AG09309 (cell line): Measurements from ENCODE around the gene F2RL2.

Source experiments
- DNase-seq: peaks from one replicate; pipeline ENCODE4 v3.0.0-alpha.2; 2010; ENCODE audit warnings: low read depth
- H3K4me3 ChIP-seq: 2 replicates; pipeline ENCODE4 v1.5.1; 2011; ENCODE audit warnings: mild to moderate bottlenecking, low read depth, low read length, moderate library complexity; ENCODE audit not compliant: control insufficient read depth
- TF ChIP-seq, protein P1 (sequence below): IDR thresholded peaks from 2 replicates; pipeline ENCODE4 v1.5.1; 2011; ENCODE audit warnings: mild to moderate bottlenecking, low read depth, low read length, inconsistent platforms; ENCODE audit not compliant: insufficient read depth, control insufficient read depth; ENCODE audit errors: missing control alignments

F2RL2 gene

DNA sequence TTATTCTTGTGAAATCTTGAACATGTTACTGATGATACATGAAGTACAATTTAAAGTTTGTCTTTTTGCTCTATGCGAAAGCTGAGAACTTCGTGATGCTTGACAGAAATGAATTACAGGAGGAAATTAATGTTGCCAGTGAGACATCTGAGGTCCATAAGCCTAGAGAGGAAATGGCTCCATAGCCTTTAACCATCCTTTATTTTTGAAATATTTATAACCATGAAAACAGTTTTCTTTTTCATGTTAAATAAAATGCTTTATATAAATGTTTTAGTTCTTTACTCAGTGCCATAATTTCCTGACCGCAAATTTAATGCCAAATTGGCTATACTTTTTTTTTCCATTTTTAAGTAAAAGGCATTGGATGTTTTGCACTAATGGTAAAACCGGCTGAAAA is 29.1 kb downstream of the F2RL2 start:
- no peak for DNase-seq
- TF ChIP-seq, protein P1, sequence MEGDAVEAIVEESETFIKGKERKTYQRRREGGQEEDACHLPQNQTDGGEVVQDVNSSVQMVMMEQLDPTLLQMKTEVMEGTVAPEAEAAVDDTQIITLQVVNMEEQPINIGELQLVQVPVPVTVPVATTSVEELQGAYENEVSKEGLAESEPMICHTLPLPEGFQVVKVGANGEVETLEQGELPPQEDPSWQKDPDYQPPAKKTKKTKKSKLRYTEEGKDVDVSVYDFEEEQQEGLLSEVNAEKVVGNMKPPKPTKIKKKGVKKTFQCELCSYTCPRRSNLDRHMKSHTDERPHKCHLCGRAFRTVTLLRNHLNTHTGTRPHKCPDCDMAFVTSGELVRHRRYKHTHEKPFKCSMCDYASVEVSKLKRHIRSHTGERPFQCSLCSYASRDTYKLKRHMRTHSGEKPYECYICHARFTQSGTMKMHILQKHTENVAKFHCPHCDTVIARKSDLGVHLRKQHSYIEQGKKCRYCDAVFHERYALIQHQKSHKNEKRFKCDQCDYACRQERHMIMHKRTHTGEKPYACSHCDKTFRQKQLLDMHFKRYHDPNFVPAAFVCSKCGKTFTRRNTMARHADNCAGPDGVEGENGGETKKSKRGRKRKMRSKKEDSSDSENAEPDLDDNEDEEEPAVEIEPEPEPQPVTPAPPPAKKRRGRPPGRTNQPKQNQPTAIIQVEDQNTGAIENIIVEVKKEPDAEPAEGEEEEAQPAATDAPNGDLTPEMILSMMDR, result no peak
- H3K4me3 ChIP-seq, result no peak overlapping the region

DNA sequence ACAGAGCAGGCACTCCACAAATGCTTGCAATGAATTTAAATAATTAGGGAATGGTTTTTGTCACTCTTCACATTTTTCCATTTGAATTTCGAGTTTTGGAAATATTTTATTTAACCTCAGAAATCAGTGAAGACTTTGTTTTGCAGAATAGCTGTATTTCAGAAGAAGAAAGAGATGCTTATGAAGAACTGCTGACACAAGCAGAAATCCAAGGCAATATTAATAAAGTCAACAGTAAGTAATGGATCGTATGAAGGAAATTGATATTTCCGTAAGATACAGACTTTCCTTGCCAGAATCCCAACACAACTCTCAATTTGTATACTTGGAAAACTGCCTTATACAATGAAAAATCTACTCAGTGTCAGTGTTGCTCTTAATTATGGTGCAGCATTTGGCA is 30.5 kb downstream of the F2RL2 start:
- H3K4me3 ChIP-seq, result no peak overlapping the region
- TF ChIP-seq, protein P1, result no peak
- no peak for DNase-seq

DNA sequence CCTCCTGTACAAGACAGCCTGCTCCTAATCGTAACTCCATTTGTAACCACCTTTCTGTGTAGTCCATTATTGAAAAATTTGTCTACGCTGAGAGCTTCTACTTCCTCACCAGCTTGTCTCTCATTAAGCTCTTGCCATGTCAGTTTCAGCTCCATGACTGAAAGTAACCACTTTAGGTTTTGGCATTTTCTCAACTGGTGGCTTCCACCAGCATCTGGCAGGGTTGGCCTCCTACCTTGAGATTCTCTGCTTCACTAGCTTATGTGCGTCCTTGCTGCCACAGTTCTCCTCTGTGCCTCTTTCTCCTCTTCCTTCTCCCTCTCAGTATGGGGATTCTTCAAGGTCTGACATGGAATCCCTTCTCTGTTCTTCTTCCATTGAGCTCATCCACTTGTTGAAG is 31.8 kb downstream of the F2RL2 start:
- DNase-seq, result no peak
- H3K4me3 ChIP-seq, result no peak overlapping the region
- TF ChIP-seq, protein P1, result no peak

DNA sequence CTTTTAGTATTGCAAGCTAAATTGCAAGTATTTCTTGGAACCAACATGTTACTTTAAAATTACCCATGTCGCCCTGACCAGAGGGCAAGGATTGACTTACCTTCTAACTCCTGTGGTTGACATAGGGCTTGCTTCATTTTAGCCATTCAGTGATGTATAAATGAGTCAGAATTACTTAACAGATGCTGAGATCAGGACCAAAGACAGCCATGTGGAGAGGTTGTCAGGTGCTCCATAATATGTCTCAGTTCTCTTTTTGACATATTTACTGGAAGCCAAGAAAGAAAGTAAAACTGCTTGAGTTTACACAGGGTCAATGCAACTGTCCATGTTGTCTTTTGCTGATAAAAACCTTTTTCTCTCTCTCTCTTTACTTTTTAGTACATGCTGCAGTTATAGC is 33.2 kb downstream of the F2RL2 start:
- no peak for DNase-seq
- TF ChIP-seq, protein P1, result no peak
- no peak overlapping the region for H3K4me3 ChIP-seq

DNA sequence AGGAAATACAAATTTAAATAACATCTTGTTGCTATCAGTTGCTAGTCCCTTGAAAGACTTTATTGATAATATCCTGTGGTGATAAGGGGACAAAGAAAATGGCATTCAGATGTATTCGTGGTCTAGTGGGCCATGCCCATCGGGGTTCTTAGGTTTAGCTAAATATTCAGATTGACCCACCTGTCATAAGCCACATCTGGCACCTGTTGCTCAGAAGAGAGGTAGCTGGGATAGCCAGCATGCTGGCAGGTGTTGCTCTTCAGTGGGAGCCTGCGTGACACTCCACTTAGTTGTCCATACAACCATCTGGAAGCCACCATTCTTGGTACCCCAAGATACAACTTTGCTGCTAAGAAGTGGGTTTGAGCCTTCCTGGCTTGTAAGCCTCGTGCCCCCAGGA is 36.7 kb downstream of the F2RL2 start:
- TF ChIP-seq, protein P1, result no peak
- no peak for DNase-seq
- no peak overlapping the region for H3K4me3 ChIP-seq

DNA sequence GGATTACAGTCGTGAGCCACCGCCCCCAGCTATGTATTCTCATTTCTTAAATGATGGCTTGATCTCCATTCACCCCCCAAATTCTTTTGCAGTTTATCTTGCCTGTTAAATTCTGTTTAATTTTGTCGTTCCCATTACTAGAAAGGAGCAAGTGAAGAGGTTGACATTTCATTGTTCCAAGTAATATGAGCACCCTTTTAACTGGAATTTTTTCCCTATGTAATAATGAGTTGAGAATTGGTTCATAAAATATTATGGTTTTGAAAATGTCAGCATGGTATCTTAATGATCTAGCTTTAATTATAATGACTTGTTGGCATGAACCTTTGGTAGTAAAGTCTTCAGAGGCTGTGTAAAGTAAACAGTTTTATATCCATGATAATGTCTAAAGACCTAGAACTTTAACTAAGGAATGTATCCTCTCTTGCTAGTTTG is 37.4 kb downstream of the F2RL2 start:
- TF ChIP-seq, protein P1, result no peak
- no peak for DNase-seq
- H3K4me3 ChIP-seq, result no peak overlapping the region

DNA sequence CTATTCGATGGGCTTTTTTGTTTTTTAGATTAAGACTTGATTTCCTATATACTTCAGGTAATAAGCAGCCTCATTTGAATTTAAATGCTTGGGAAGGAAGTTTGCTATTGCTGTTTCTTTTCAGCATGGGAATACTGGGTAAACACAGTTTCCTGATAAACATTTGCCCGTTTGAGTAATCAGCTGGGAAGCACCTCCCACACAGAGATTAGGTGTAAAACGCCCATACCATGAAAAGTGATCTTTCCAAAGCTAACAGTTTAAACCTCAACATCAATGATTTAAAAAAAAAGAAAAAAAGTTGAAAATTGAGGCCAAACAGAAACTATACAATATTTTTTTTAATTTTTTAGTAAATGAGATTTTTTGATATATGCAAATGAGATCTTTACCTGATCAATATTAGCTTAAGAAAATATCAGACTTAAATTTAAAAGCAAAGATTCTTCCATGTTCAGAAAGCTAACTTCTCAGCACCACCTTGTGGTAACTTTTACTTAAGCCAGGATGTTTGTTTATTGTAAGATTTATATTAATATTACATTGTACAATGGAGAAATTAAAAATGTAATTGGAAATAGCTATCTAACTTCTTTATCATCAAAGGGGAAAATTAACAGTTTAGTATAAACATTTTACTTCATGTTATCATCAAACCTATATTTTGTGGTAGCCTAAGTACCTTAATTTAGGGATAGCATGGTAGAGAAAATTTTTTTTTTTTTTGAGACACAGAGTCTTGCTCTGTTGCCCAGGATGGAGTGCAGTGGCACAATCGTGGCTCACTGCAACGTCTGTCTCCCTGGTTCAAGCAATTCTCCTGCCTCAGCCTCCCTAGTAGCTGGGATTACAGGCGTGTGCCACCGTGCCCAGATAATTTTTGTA is 39.8 kb downstream of the F2RL2 start:
- TF ChIP-seq, protein P1, result peak; percentile 41
- H3K4me3 ChIP-seq, result no peak overlapping the region
- DNase-seq, result no peak
